Astrocyte (in vitro differentiated cells and primary cell): ENCODE measurements around the gene HOXB4. TPM values are rescaled to one million over a fixed set of nuclear protein-coding genes. Genes with fewer than 3 reads are reported as not detected.

Source experiments
- DNase-seq: peaks from one replicate; pipeline ENCODE4 v3.0.0-alpha.2; 2010; ENCODE audit warnings: low read depth
- FAIRE-seq: peaks from 2 replicates; lab custom pipeline; 2011; peaks lifted over from hg19 to GRCh38; lab: Jason Lieb, UNC
- H2AFZ ChIP-seq: 2 replicates; pipeline ENCODE4 v1.6.0; 2012; ENCODE audit warnings: low read depth, low read length, inconsistent platforms
- H3K27ac ChIP-seq: 2 replicates; pipeline ENCODE4 v1.5.1; 2011; ENCODE audit warnings: low read depth, low read length, inconsistent platforms
- H3K27me3 ChIP-seq: 2 replicates; pipeline ENCODE4 v1.6.0; 2011; ENCODE audit warnings: low read length, inconsistent platforms; ENCODE audit not compliant: insufficient read depth
- H3K36me3 ChIP-seq: 2 replicates; pipeline ENCODE4 v1.5.1; 2011; ENCODE audit warnings: low read length, inconsistent platforms; ENCODE audit not compliant: insufficient read depth
- H3K4me1 ChIP-seq: 2 replicates; pipeline ENCODE4 v1.5.1; 2011; ENCODE audit warnings: low read length, inconsistent platforms; ENCODE audit not compliant: insufficient read depth
- H3K4me2 ChIP-seq: 2 replicates; pipeline ENCODE4 v1.6.0; 2012; ENCODE audit warnings: low read length, inconsistent platforms
- H3K4me3 ChIP-seq: 2 replicates; pipeline ENCODE4 v1.5.1; 2011; ENCODE audit warnings: low read depth, mild to moderate bottlenecking, low read length, inconsistent platforms; ENCODE audit not compliant: insufficient read depth
- H3K79me2 ChIP-seq: 2 replicates; pipeline ENCODE4 v1.6.0; 2012; ENCODE audit warnings: mild to moderate bottlenecking, low read length, inconsistent platforms; ENCODE audit not compliant: insufficient read depth
- H3K9ac ChIP-seq: 2 replicates; pipeline ENCODE4 v1.6.0; 2012; ENCODE audit warnings: mild to moderate bottlenecking, low read length, inconsistent platforms
- H3K9me3 ChIP-seq: 2 replicates; pipeline ENCODE4 v1.5.1; 2012; ENCODE audit warnings: low read depth, mild to moderate bottlenecking, low read length, inconsistent platforms; ENCODE audit not compliant: insufficient read depth
- H4K20me1 ChIP-seq: 2 replicates; pipeline ENCODE4 v1.6.0; 2012; ENCODE audit warnings: low read length, inconsistent platforms; ENCODE audit not compliant: insufficient read depth
- H3K27ac Mint-ChIP-seq: one replicate; pipeline ENCODE4 v1.8.0; 2021; ENCODE audit warnings: mild to moderate bottlenecking, mixed read lengths; ENCODE audit not compliant: unreplicated experiment
- H3K27me3 Mint-ChIP-seq: one replicate; pipeline ENCODE4 v1.8.0; 2021; ENCODE audit warnings: low read depth, mixed read lengths; ENCODE audit not compliant: unreplicated experiment
- H3K36me3 Mint-ChIP-seq: one replicate; pipeline ENCODE4 v1.8.0; 2021; ENCODE audit warnings: low read depth, mixed read lengths; ENCODE audit not compliant: unreplicated experiment
- H3K4me1 Mint-ChIP-seq: one replicate; pipeline ENCODE4 v1.8.0; 2021; ENCODE audit warnings: low read depth, mixed read lengths; ENCODE audit not compliant: unreplicated experiment
- H3K4me3 Mint-ChIP-seq: one replicate; pipeline ENCODE4 v1.8.0; 2021; ENCODE audit warnings: mild to moderate bottlenecking, moderate library complexity, mixed read lengths; ENCODE audit not compliant: unreplicated experiment
- H3K9me3 Mint-ChIP-seq: one replicate; pipeline ENCODE4 v1.8.0; 2021; ENCODE audit warnings: mild to moderate bottlenecking, mixed read lengths; ENCODE audit not compliant: unreplicated experiment
- EZH2 ChIP-seq: IDR thresholded peaks from 2 replicates; pipeline ENCODE4 v1.6.1; 2012; ENCODE audit warnings: mild to moderate bottlenecking, low read length, inconsistent platforms; ENCODE audit not compliant: insufficient read depth
- total RNA-seq: library from RNA; stranded (reverse); gene quantifications from 2 replicates; pipeline ENCODE4 v1.2.1, GENCODE V29; 2021
- TF ChIP-seq, protein P1 (sequence below): IDR thresholded peaks from 2 replicates; pipeline ENCODE4 v1.5.1; 2011; ENCODE audit warnings: low read depth, mild to moderate bottlenecking, inconsistent platforms, low read length, moderate library complexity; ENCODE audit not compliant: insufficient read depth

HOXB4 gene
- total RNA-seq, 1 donor from 2014 or later, result not detected

DNA sequence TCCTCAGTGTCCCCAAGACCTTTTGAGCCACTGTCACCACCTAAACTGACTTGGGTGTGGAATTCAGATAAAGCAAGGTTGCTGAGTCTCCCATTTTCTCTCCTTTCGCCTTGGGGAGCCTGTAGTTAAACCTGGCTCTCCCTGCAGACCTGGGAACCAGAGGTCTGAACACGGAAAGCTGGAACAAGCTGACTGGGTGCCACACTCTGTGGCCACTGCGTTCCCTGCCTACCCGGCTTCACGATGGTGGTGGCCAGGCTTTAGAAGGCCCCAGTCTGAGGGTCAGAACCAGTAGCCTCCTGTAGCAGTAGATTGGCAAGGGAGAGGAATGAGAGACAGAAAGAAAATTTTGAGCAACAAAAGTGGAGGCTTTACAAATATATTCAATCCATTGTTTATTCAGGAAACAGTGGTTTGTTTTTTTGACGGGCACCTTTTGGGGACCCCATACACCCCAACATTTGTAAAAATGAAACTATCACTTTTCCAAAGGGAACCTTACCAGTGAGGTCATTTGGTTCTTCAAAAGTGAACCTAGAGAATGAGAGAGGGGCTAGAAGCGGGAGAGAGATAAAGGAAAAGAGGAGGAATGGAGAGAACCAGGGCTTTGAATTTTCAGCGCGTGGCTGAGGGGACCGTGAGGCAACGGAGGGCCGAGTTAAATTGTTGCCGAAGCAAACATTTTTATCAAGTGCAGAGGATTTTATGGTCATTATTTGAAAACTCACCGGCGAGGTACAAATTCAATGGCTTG lies 38.7 kb upstream of the HOXB4 start:
- Histone ChIP-seq H3K36me3 (no peaks in the 10 kb centered on the region), H2AFZ (no peak overlapping the region), H3K4me2 (no peak overlapping the region), H4K20me1 (peaks cover 35% of the 10 kb centered on the region), H3K4me1 (peaks cover 2% of the 10 kb centered on the region), H3K27ac (no peak overlapping the region), H3K9ac (no peak overlapping the region), H3K4me3 (no peak overlapping the region), H3K79me2 (no peaks in the 10 kb centered on the region), H3K9me3 (peaks cover 6% of the 10 kb centered on the region), H3K27me3 (peaks cover 88% of the 10 kb centered on the region)
- Mint-ChIP-seq H3K27ac (peak overlapping the region; percentile 34), H3K4me3 (no peak overlapping the region), H3K27me3 (peaks cover 86% of the 10 kb centered on the region), H3K36me3 (peaks cover 4% of the 10 kb centered on the region), H3K4me1 (peaks cover 2% of the 10 kb centered on the region), H3K9me3 (peaks cover 26% of the 10 kb centered on the region)
- FAIRE-seq (no peak), DNase-seq (no peak)
- no peak for TF ChIP-seq EZH2
- TF ChIP-seq, protein P1, sequence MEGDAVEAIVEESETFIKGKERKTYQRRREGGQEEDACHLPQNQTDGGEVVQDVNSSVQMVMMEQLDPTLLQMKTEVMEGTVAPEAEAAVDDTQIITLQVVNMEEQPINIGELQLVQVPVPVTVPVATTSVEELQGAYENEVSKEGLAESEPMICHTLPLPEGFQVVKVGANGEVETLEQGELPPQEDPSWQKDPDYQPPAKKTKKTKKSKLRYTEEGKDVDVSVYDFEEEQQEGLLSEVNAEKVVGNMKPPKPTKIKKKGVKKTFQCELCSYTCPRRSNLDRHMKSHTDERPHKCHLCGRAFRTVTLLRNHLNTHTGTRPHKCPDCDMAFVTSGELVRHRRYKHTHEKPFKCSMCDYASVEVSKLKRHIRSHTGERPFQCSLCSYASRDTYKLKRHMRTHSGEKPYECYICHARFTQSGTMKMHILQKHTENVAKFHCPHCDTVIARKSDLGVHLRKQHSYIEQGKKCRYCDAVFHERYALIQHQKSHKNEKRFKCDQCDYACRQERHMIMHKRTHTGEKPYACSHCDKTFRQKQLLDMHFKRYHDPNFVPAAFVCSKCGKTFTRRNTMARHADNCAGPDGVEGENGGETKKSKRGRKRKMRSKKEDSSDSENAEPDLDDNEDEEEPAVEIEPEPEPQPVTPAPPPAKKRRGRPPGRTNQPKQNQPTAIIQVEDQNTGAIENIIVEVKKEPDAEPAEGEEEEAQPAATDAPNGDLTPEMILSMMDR, result no peak

DNA sequence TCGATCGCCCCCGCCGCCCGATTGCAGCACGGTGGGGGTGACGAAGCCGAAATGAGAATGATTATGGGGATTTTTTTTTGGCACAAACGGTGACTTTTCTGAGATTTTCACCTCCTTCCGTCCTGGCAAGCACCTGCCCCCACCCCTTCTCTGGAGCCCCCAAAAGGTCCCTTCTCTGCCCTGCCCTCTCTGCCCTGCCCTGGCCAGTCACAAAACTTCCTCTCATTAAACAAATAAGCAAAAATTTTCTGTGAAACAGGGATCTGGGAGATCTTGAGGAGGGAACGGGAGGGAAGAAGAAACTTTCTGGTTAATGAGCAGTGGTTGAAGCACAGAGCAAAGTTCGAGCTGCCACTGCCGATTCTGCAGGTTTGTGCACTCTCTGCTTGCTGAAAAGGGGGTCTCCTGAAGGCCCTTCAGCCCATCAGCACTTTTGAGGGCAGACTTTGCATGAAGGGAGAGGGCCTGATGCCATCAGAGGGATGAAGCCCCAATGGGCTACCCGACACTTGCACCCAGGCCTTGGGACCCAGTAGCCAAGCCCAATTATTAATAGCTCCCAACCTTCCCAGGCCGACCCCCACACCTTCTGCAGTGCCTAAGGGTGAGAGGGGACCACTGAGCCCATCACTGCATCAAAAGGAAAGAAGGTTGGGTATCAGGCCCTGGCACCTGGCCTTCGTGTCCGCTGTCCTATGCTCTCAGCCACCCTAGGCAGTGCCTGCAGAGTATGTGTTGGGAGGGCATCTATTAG lies 38.0 kb upstream of the HOXB4 start:
- peak overlapping the region; percentile 12 for H3K27ac Mint-ChIP-seq
- Histone ChIP-seq H3K27me3 (peaks cover 87% of the 10 kb centered on the region), H3K4me1 (peaks cover 2% of the 10 kb centered on the region), H4K20me1 (peaks cover 32% of the 10 kb centered on the region), H3K4me3 (no peak overlapping the region), H2AFZ (no peak overlapping the region), H3K27ac (no peak overlapping the region), H3K79me2 (no peaks in the 10 kb centered on the region), H3K36me3 (no peaks in the 10 kb centered on the region), H3K9me3 (peaks cover 2% of the 10 kb centered on the region), H3K9ac (no peak overlapping the region), H3K4me2 (no peak overlapping the region)
- FAIRE-seq (no peak), DNase-seq (no peak)
- H3K4me1 Mint-ChIP-seq, result peaks cover 2% of the 10 kb centered on the region
- H3K27me3 Mint-ChIP-seq, result peaks cover 86% of the 10 kb centered on the region
- H3K36me3 Mint-ChIP-seq, result peaks cover under 1% of the 10 kb centered on the region
- H3K4me3 Mint-ChIP-seq, result no peak overlapping the region
- H3K9me3 Mint-ChIP-seq, result peaks cover 22% of the 10 kb centered on the region
- TF ChIP-seq, protein P1, result no peak
- no peak for TF ChIP-seq EZH2
